GM19467 (cell line): ENCODE measurements around the gene RGS4.

Experiments
- ATAC-seq: cut with Tn5 transposase; IDR thresholded peaks from one replicate; pipeline ENCODE4 v1.9.1; 2021; ENCODE audit warnings: mild to moderate bottlenecking, moderate library complexity; ENCODE audit not compliant: unreplicated experiment

RGS4 gene

GRCh38 chr1:163069142-163069541 is at the start of gene RGS4:
Gene RGS4 (plus strand): TSS chr1:163069361. CDS start chr1:163069485, 124 bp downstream.
- no peak for ATAC-seq

GRCh38 chr1:163022129-163022528 is 47.0 kb upstream of the RGS4 start:
- ATAC-seq = no peak

- ATAC-seq = no peak
Measured at GRCh38 chr1:163027610-163028009, 41.6 kb upstream of the RGS4 start.

- no peak for ATAC-seq
Measured at GRCh38 chr1:163029901-163030300, 39.3 kb upstream of the RGS4 start.

GRCh38 chr1:163035446-163036249 is 33.5 kb upstream of the RGS4 start:
- no peak for ATAC-seq

GRCh38 chr1:163036671-163037070 is 32.5 kb upstream of the RGS4 start:
- no peak for ATAC-seq

- no peak for ATAC-seq
Measured at GRCh38 chr1:163038928-163039706, 30.0 kb upstream of the RGS4 start.

- no peak for ATAC-seq
Measured at GRCh38 chr1:163039707-163040093, 29.5 kb upstream of the RGS4 start.

- no peak for ATAC-seq
Measured at GRCh38 chr1:163046071-163046470, 23.1 kb upstream of the RGS4 start.

GRCh38 chr1:163047951-163048659 is 21.1 kb upstream of the RGS4 start:
- ATAC-seq = no peak

- ATAC-seq = no peak
Measured at GRCh38 chr1:163048869-163049268, 20.3 kb upstream of the RGS4 start.

- ATAC-seq = no peak
Measured at GRCh38 chr1:163049296-163049695, 19.9 kb upstream of the RGS4 start.

- ATAC-seq = no peak
Measured at GRCh38 chr1:163050496-163050895, 18.7 kb upstream of the RGS4 start.

- no peak for ATAC-seq
Measured at GRCh38 chr1:163054181-163054591, 15.0 kb upstream of the RGS4 start.

- no peak for ATAC-seq
Measured at GRCh38 chr1:163055005-163055404, 14.2 kb upstream of the RGS4 start.

GRCh38 chr1:163055531-163055930 is 13.6 kb upstream of the RGS4 start:
- no peak for ATAC-seq

GRCh38 chr1:163056831-163057230 is 12.3 kb upstream of the RGS4 start:
- no peak for ATAC-seq

GRCh38 chr1:163060343-163061007 is 8.7 kb upstream of the RGS4 start:
- ATAC-seq = no peak

GRCh38 chr1:163063143-163063542 is 6.0 kb upstream of the RGS4 start:
- ATAC-seq = no peak

- no peak for ATAC-seq
Measured at GRCh38 chr1:163063610-163064009, 5.6 kb upstream of the RGS4 start.

GRCh38 chr1:163066168-163066567 is 3.0 kb upstream of the RGS4 start:
- no peak for ATAC-seq
